Hematopoietic multipotent progenitor cell (in vitro differentiated cells): ENCODE measurements around the gene IL13RA1. TPM values are rescaled to one million over a fixed set of nuclear protein-coding genes. Genes with fewer than 3 reads are reported as not detected.
"Not testable (repeated sequence)": the region's sequence is repeated elsewhere in the genome, so short reads cannot be mapped to it uniquely, and the experiment has no call there.

Experiments used
- DNase-seq, 3 donors: peaks; one replicate each; pipeline ENCODE4 v3.0.0-alpha.2; 2011 to 2015; ENCODE audit warnings: low read depth in 2 of 3, low spot score in 2 of 3
- total RNA-seq: library from RNA; depleted of rRNA; stranded (reverse); fragments of >200 nt; gene quantifications from one replicate; pipeline ENCODE4 v1.2.3, GENCODE V29; 2012

Gene IL13RA1
- total RNA-seq, result 0.81 TPM

GRCh38 chrX:118726887-118727685 is at the start of gene IL13RA1:
Gene IL13RA1 (plus strand): TSS chrX:118727606. CDS start chrX:118727639, 33 bp downstream.
- DNase-seq, result no peak

- no peak for DNase-seq
Measured at GRCh38 chrX:118679290-118679689, 48.1 kb upstream of the IL13RA1 start.

GRCh38 chrX:118682258-118683014 is 45.0 kb upstream of the IL13RA1 start:
- no peak for DNase-seq

- DNase-seq, result no peak
Measured at GRCh38 chrX:118685393-118685792, 42.0 kb upstream of the IL13RA1 start.

- DNase-seq, result no peak
Measured at GRCh38 chrX:118688935-118689334, 38.5 kb upstream of the IL13RA1 start.

- no peak for DNase-seq
Measured at GRCh38 chrX:118693843-118694242, 33.6 kb upstream of the IL13RA1 start.

GRCh38 chrX:118694638-118695037 is 32.8 kb upstream of the IL13RA1 start:
- no peak for DNase-seq

GRCh38 chrX:118698516-118699170 is 28.8 kb upstream of the IL13RA1 start:
- DNase-seq, result peak in 1 of 3 donors; percentile 34

GRCh38 chrX:118702741-118703140 is 24.7 kb upstream of the IL13RA1 start:
- no peak for DNase-seq

GRCh38 chrX:118706681-118707080 is 20.7 kb upstream of the IL13RA1 start:
- DNase-seq, result no peak

- no peak for DNase-seq
Measured at GRCh38 chrX:118714521-118714920, 12.9 kb upstream of the IL13RA1 start.

GRCh38 chrX:118715917-118716316 is 11.5 kb upstream of the IL13RA1 start:
- DNase-seq, result not testable (repeated sequence)

- not testable (repeated sequence) for DNase-seq
Measured at GRCh38 chrX:118716833-118717232, 10.6 kb upstream of the IL13RA1 start.

- peak in 1 of 3 donors; percentile 27 for DNase-seq
Measured at GRCh38 chrX:118717678-118718391, 9.6 kb upstream of the IL13RA1 start.

GRCh38 chrX:118718737-118719136 is 8.7 kb upstream of the IL13RA1 start:
- no peak for DNase-seq

- no peak for DNase-seq
Measured at GRCh38 chrX:118720058-118720707, 7.2 kb upstream of the IL13RA1 start.

- no peak for DNase-seq
Measured at GRCh38 chrX:118723376-118723775, 4.0 kb upstream of the IL13RA1 start.

GRCh38 chrX:118724365-118724764 is 3.0 kb upstream of the IL13RA1 start:
- peak in 1 of 3 donors; percentile 26 for DNase-seq

- no peak for DNase-seq
Measured at GRCh38 chrX:118724775-118725174, 2.6 kb upstream of the IL13RA1 start.

- DNase-seq, result no peak
Measured at GRCh38 chrX:118726396-118726795, 1.0 kb upstream of the IL13RA1 start.
